SK-N-SH (cell line): ENCODE measurements around the gene FAM114A1.

Experiments used
- CTCF ChIP-seq: fragments of 200-600 bp; sonication (generic); IDR thresholded peaks from 2 replicates; pipeline ENCODE4 v1.6.1; 2017; ENCODE audit warnings: antibody characterized with exemption, mild to moderate bottlenecking, moderate library complexity
- ELF1 ChIP-seq: IDR thresholded peaks from 2 replicates; pipeline ENCODE4 v1.4.0; 2012
- EP300 ChIP-seq, 2 experiments: IDR thresholded peaks; 2 replicates each; pipeline versions ENCODE4 v1.4.0 to v1.6.1; 2012; ENCODE audit warnings: borderline replicate concordance in 1 of 2, low read depth in 1 of 2, low read length in 1 of 2
- EZH2phosphoT487 ChIP-seq: fragments of 200-600 bp; sonication (generic); IDR thresholded peaks from 2 replicates; pipeline ENCODE4 v1.6.1; 2017; ENCODE audit warnings: low read depth, mixed run types, mild to moderate bottlenecking, antibody characterized with exemption, moderate library complexity, borderline replicate concordance
- FOXJ3 ChIP-seq: sonication (generic); formaldehyde crosslinking; IDR thresholded peaks from 2 replicates; pipeline ENCODE4 v1.5.1; 2020; ENCODE audit warnings: mild to moderate bottlenecking, missing genetic modification reagents
- GABPA ChIP-seq: IDR thresholded peaks from 2 replicates; pipeline ENCODE4 v1.4.0; 2012; ENCODE audit warnings: low read depth, mild to moderate bottlenecking
- JUND ChIP-seq: IDR thresholded peaks from 2 replicates; pipeline ENCODE4 v1.4.0; 2012
- MXI1 ChIP-seq: IDR thresholded peaks from 2 replicates; pipeline ENCODE4 v1.6.1; 2012; ENCODE audit warnings: mild to moderate bottlenecking, low read depth, low read length, improper control_type of control experiment
- POLR2AphosphoS5 ChIP-seq: IDR thresholded peaks from 2 replicates; pipeline ENCODE4 v1.6.1; 2012; ENCODE audit warnings: low read depth, low read length
- RCOR1 ChIP-seq: fragments of 150-350 bp; IDR thresholded peaks from 2 replicates; pipeline ENCODE4 v1.6.1; 2017; ENCODE audit warnings: antibody characterized with exemption, low read length
- REST ChIP-seq: IDR thresholded peaks from 2 replicates; pipeline ENCODE4 v1.6.1; 2012; ENCODE audit warnings: mild to moderate bottlenecking, low read depth, low read length, moderate library complexity
- RFX5 ChIP-seq: IDR thresholded peaks from 2 replicates; pipeline ENCODE4 v1.6.1; 2012; ENCODE audit warnings: mild to moderate bottlenecking, improper control_type of control experiment, low read length
- USF1 ChIP-seq: IDR thresholded peaks from 2 replicates; pipeline ENCODE4 v1.4.0; 2012; ENCODE audit warnings: low read depth, borderline replicate concordance

GRCh38 chr4:38930204-38930603 is 62.6 kb downstream of the FAM114A1 start:
- no peak for TF ChIP-seq POLR2AphosphoS5
- no peak for TF ChIP-seq MXI1
- no peak for TF ChIP-seq JUND
- no peak for TF ChIP-seq EP300 (IDR thresholded peaks at IDR 0.05; ENCODE audit: borderline replicate concordance in 1 of 2, low read depth in 1 of 2, low read length in 1 of 2)
- no peak for TF ChIP-seq CTCF
- no peak for TF ChIP-seq USF1
- no peak for TF ChIP-seq ELF1
- TF ChIP-seq FOXJ3, result no peak
- TF ChIP-seq EZH2phosphoT487, result no peak
- TF ChIP-seq RCOR1, result no peak
- TF ChIP-seq GABPA, result no peak
- TF ChIP-seq RFX5, result no peak
- no peak for TF ChIP-seq REST
